Measurements from ENCODE around the gene ASF1B. TPM values are rescaled to one million over a fixed set of nuclear protein-coding genes. Genes with fewer than 3 reads are reported as not detected.

The ASF1B gene
- total and polyA plus RNA-seq, 2 donors (not counting 3 experiments of a cell fraction or from before 2014, with no cell fraction given): 39.1 to 42.4 TPM

GRCh38 chr19:14082675-14082960 is 53.8 kb downstream of the ASF1B start:
- Histone ChIP-seq H3K27me3 (ENCODE audit: control insufficient read depth in 2 of 2, insufficient read depth in 2 of 2, low read length in 2 of 2) (no peaks in the 10 kb centered on the region), H3K27ac (ENCODE audit: insufficient read depth, low read depth, low read length) (no peak overlapping the region), H3K79me2 (ENCODE audit: control insufficient read depth, insufficient read depth, low read length) (no peaks in the 10 kb centered on the region), H2AFZ (ENCODE audit: low read depth, low read length) (no peak overlapping the region), H3K36me3 (ENCODE audit: control insufficient read depth in 2 of 2, extremely low read depth in 1 of 2, insufficient read depth in 2 of 2, low read length in 2 of 2) (no peaks in the 10 kb centered on the region), H3K9ac (replicated peaks; ENCODE audit: extremely low read depth, insufficient read depth, low read length) (peak overlapping the region; percentile 73), H3K4me1 (ENCODE audit: control insufficient read depth, extremely low read depth, insufficient read depth, low read length) (peaks cover 12% of the 10 kb centered on the region), H4K20me1 (replicated peaks; ENCODE audit: control insufficient read depth, extremely low read depth, insufficient read depth, low read length) (no peaks in the 10 kb centered on the region), H3K9me1 (replicated peaks; ENCODE audit: control insufficient read depth, extremely low read depth, insufficient read depth, low read length) (no peaks in the 10 kb centered on the region), H3K4me3 (replicated peaks in 1 of 3; ENCODE audit: insufficient read depth in 1 of 3, low read depth in 1 of 3, low read length in 3 of 3) (no peak overlapping the region), H3K4me2 (ENCODE audit: insufficient read depth, low read length) (peak overlapping the region; percentile 58), H3K9me3 (replicated peaks; ENCODE audit: control insufficient read depth, insufficient read depth, low read length) (no peaks in the 10 kb centered on the region)
- no peak for DNase-seq (ENCODE audit: low read depth, low spot score)
- FAIRE-seq: no peak
- no TSS peak for BruUV-seq (replicated peaks)
- dilution Hi-C loops (cut with MboI; ENCODE audit: extremely low pct_ligation_motif_present, low sequenced_read_pairs): no loop called here
- intact Hi-C loops (cut with micrococcal nuclease): no loop called here
- ChIA-PET POLR2A (no interaction called here), CTCF (interaction anchor here (1.2 to 5.6 kb wide), 6 partner anchors 8 to 54 kb away, joined by 4 to 21 read pairs (median 4); partner anchors contain the start of genes ASF1B and MISP3)
- TF ChIP-seq EZH2 (IDR thresholded peaks at IDR 0.05; ENCODE audit: borderline replicate concordance, low read depth, low read length, severe bottlenecking) (no peak), FOS (IDR thresholded peaks at IDR 0.05; ENCODE audit: borderline replicate concordance, insufficient read depth, low read length) (no peak), JUN (IDR thresholded peaks at IDR 0.05; ENCODE audit: borderline replicate concordance, insufficient read depth, insufficient read length, low read depth) (no peak)
- TF ChIP-seq, protein P1, sequence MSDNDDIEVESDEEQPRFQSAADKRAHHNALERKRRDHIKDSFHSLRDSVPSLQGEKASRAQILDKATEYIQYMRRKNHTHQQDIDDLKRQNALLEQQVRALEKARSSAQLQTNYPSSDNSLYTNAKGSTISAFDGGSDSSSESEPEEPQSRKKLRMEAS (IDR thresholded peaks at IDR 0.05; ENCODE audit: insufficient read depth, insufficient read length): no peak

DNA sequence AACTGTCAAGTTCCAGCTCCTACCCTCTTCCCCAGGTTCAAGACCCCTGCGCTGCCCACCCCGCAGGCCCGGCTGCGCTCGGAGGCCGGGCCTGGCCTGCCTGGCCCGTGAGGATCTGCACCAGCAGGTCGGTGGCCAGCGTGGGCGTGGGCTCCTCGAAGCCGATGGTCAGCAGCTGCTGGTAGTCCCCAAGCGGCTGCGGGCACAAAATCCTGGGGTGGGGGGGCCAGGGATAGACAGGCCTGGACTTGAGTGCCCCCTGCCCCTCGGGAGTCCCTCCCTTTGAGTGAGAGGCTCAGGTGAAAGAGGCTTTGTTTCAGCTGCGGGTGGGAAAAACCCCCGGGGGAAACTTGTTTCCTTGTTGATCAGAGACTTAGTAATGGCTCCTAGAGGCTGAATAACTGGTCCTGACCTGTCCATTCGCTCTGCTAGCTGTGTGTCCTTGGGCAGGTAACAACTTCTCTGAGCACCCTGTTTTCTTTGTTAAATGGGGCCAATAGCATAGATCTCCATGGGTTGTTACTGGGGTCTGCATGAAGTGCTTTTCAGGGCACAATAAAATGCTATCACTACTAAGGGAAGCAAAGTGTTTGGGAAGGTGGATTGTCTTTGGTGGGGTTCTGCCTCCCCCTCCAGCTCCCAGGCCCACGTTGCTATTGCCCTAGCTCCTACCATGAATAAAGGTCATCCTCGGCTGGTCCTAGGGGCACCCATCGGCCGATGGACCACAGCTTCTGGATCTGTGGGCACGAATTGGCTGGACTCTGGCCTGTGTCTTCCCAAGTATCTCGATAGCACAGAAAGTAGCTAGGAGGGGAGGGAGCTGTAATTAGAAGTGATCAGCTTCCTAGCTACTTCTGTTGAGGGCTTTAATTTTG is 54.4 kb downstream of the ASF1B start:
- Histone ChIP-seq H3K4me1 (ENCODE audit: control insufficient read depth, extremely low read depth, insufficient read depth, low read length) (peaks cover 12% of the 10 kb centered on the region), H4K20me1 (replicated peaks; ENCODE audit: control insufficient read depth, extremely low read depth, insufficient read depth, low read length) (no peaks in the 10 kb centered on the region), H3K9ac (replicated peaks; ENCODE audit: extremely low read depth, insufficient read depth, low read length) (peak overlapping the region; percentile 73), H3K27me3 (ENCODE audit: control insufficient read depth in 2 of 2, insufficient read depth in 2 of 2, low read length in 2 of 2) (no peaks in the 10 kb centered on the region), H3K4me2 (ENCODE audit: insufficient read depth, low read length) (peak overlapping the region; percentile 58), H3K4me3 (replicated peaks in 1 of 3; ENCODE audit: insufficient read depth in 1 of 3, low read depth in 1 of 3, low read length in 3 of 3) (peak overlapping the region; percentile 26 to 77 (median 69)), H3K9me1 (replicated peaks; ENCODE audit: control insufficient read depth, extremely low read depth, insufficient read depth, low read length) (no peaks in the 10 kb centered on the region), H3K79me2 (ENCODE audit: control insufficient read depth, insufficient read depth, low read length) (no peaks in the 10 kb centered on the region), H3K36me3 (ENCODE audit: control insufficient read depth in 2 of 2, extremely low read depth in 1 of 2, insufficient read depth in 2 of 2, low read length in 2 of 2) (no peaks in the 10 kb centered on the region), H3K9me3 (replicated peaks; ENCODE audit: control insufficient read depth, insufficient read depth, low read length) (no peaks in the 10 kb centered on the region), H2AFZ (ENCODE audit: low read depth, low read length) (peak overlapping the region; percentile 71), H3K27ac (ENCODE audit: insufficient read depth, low read depth, low read length) (peak overlapping the region; percentile 60)
- CTCF ChIA-PET: interaction anchor here (1.2 to 5.6 kb wide), 8 partner anchors 8 to 75 kb away, joined by 4 to 21 read pairs (median 4); partner anchors contain the start of genes ASF1B and MISP3
- DNase-seq (ENCODE audit: low read depth, low spot score): no peak
- dilution Hi-C loops (cut with MboI; ENCODE audit: extremely low pct_ligation_motif_present, low sequenced_read_pairs): no loop called here
- TF ChIP-seq EZH2 (IDR thresholded peaks at IDR 0.05; ENCODE audit: borderline replicate concordance, low read depth, low read length, severe bottlenecking): no peak
- no peak for TF ChIP-seq POLR2A (IDR thresholded peaks at IDR 0.05; ENCODE audit: low read depth, low read length)
- no peak for TF ChIP-seq JUN (IDR thresholded peaks at IDR 0.05; ENCODE audit: borderline replicate concordance, insufficient read depth, insufficient read length, low read depth)
- TF ChIP-seq GATA2 (IDR thresholded peaks at IDR 0.05; ENCODE audit: insufficient read depth, insufficient read length, low read depth, low read length): no peak
- TF ChIP-seq FOS (IDR thresholded peaks at IDR 0.05; ENCODE audit: borderline replicate concordance, insufficient read depth, low read length): no peak
- TF ChIP-seq, protein P1 (IDR thresholded peaks at IDR 0.05; ENCODE audit: insufficient read depth, insufficient read length): no peak
- no peak for TF ChIP-seq POLR2AphosphoS5 (IDR thresholded peaks at IDR 0.05; ENCODE audit: insufficient read depth, low read depth, low read length)
- no peak for TF ChIP-seq CTCF (IDR thresholded peaks at IDR 0.05; ENCODE audit: extremely low read depth in 1 of 2, insufficient read depth in 1 of 2, low read depth in 1 of 2, low read length in 2 of 2)
- TF ChIP-seq MYC (IDR thresholded peaks at IDR 0.05; ENCODE audit: low read depth, low read length): no peak
- peak; percentile 49 for FAIRE-seq
- POLR2A ChIA-PET: interaction anchor here (0.6 to 1.3 kb wide), 2 partner anchors 8 to 34 kb away, joined by 3 to 4 read pairs; no protein-coding TSS in a partner anchor
- intact Hi-C loops (cut with micrococcal nuclease): loop anchor here (1.0 to 2.0 kb wide), 5 partner anchors 35 to 176 kb away; partner anchors contain the start of genes ASF1B, BRME1, CC2D1A and PRKACA
- TSS peak; percentile 72 for BruUV-seq (replicated peaks)
